HEK293 (cell line): ENCODE measurements around the gene TAF15.

ENCODE experiments used
- CTCF ChIA-PET: fragments of 350-600 bp; formaldehyde crosslinking; extraction: SDS; loops from one replicate; lab custom pipeline; 2021; ENCODE audit warnings: antibody characterized with exemption; lab: Yijun Ruan, JAX
- POLR2A ChIA-PET: fragments of 300-600 bp; formaldehyde crosslinking; extraction: SDS; loops from one replicate; lab custom pipeline; 2020; ENCODE audit warnings: antibody characterized with exemption, inconsistent platforms; lab: Yijun Ruan, JAX
- H3K27ac ChIP-seq: fragments of 200-500 bp; sonication (Bioruptor generic); 2 replicates; pipeline ENCODE4 v1.5.1; 2014; ENCODE audit warnings: low read depth, low read length, control low read depth, inconsistent platforms; ENCODE audit errors: extremely low read depth
- H3K36me3 ChIP-seq, 2 experiments: fragments of 200-500 bp in 1 of 2; sonication (Bioruptor generic) in 1 of 2; 1 replicate in 1 of 2; 2 replicates in 1 of 2; pipeline ENCODE4 v1.5.1; 2014 to 2017; ENCODE audit warnings: inconsistent platforms in 2 of 2, low read length in 2 of 2; ENCODE audit not compliant: control insufficient read depth in 2 of 2, insufficient read depth in 1 of 2
- H3K4me1 ChIP-seq: fragments of 200-500 bp; sonication (Bioruptor generic); 2 replicates; pipeline ENCODE4 v1.5.1; 2014; ENCODE audit warnings: mild to moderate bottlenecking, low read length, inconsistent platforms; ENCODE audit not compliant: control insufficient read depth, insufficient read depth
- H3K4me3 ChIP-seq: 2 replicates; pipeline ENCODE4 v1.5.1; 2011; ENCODE audit warnings: low read depth, mild to moderate bottlenecking, control low read depth, low read length, moderate library complexity
- H3K9me3 ChIP-seq: fragments of 200-500 bp; sonication (Bioruptor generic); 2 replicates; pipeline ENCODE4 v1.5.1; 2014; ENCODE audit warnings: low read depth, low read length, inconsistent platforms; ENCODE audit not compliant: control insufficient read depth, insufficient read depth
- EGR2 ChIP-seq: fragments of 450-650 bp; formaldehyde crosslinking; IDR thresholded peaks from 2 replicates; pipeline ENCODE4 v1.5.1; 2016; ENCODE audit warnings: low read depth, missing biosample characterization, missing genetic modification characterization
- FEZF1 ChIP-seq: fragments of 450-650 bp; formaldehyde crosslinking; IDR thresholded peaks from 2 replicates; pipeline ENCODE4 v1.5.1; 2016; ENCODE audit warnings: missing biosample characterization, missing genetic modification characterization
- KLF10 ChIP-seq: fragments of 450-650 bp; IDR thresholded peaks from 2 replicates; pipeline ENCODE4 v1.5.1; 2018; ENCODE audit warnings: missing biosample characterization, mild to moderate bottlenecking, missing genetic modification characterization
- KLF9 ChIP-seq: fragments of 450-650 bp; formaldehyde crosslinking; IDR thresholded peaks from 2 replicates; pipeline ENCODE4 v1.5.1; 2016; ENCODE audit warnings: missing biosample characterization, missing genetic modification characterization, low read depth
- MZF1 ChIP-seq: fragments of 450-650 bp; formaldehyde crosslinking; IDR thresholded peaks from 2 replicates; pipeline ENCODE4 v1.5.1; 2017; ENCODE audit warnings: missing biosample characterization, missing genetic modification characterization, borderline replicate concordance
- SCRT1 ChIP-seq: fragments of 450-650 bp; formaldehyde crosslinking; IDR thresholded peaks from 2 replicates; pipeline ENCODE4 v1.5.1; 2016; ENCODE audit warnings: missing biosample characterization, missing genetic modification characterization, borderline replicate concordance
- SP3 ChIP-seq: fragments of 450-650 bp; formaldehyde crosslinking; IDR thresholded peaks from 2 replicates; pipeline ENCODE4 v1.5.1; 2016; ENCODE audit warnings: missing biosample characterization, missing genetic modification characterization
- ZFHX2 ChIP-seq: fragments of 450-650 bp; formaldehyde crosslinking; conservative IDR thresholded peaks from 2 replicates; pipeline ENCODE4 v1.5.1; 2016; ENCODE audit warnings: missing biosample characterization, missing genetic modification characterization
- ZFP37 ChIP-seq: fragments of 450-650 bp; formaldehyde crosslinking; IDR thresholded peaks from 2 replicates; pipeline ENCODE4 v1.5.1; 2016; ENCODE audit warnings: missing biosample characterization, missing genetic modification characterization
- ZNF132 ChIP-seq: fragments of 450-650 bp; formaldehyde crosslinking; IDR thresholded peaks from 2 replicates; pipeline ENCODE4 v1.5.1; 2017; ENCODE audit warnings: missing biosample characterization, missing genetic modification characterization, borderline replicate concordance
- ZNF146 ChIP-seq: fragments of 450-650 bp; formaldehyde crosslinking; IDR thresholded peaks from 2 replicates; pipeline ENCODE4 v1.5.1; 2016; ENCODE audit warnings: missing biosample characterization, missing genetic modification characterization
- ZNF155 ChIP-seq: fragments of 450-650 bp; formaldehyde crosslinking; IDR thresholded peaks from 2 replicates; pipeline ENCODE4 v1.5.1; 2016; ENCODE audit warnings: missing biosample characterization, missing genetic modification characterization
- ZNF16 ChIP-seq: fragments of 450-650 bp; formaldehyde crosslinking; IDR thresholded peaks from 2 replicates; pipeline ENCODE4 v1.5.1; 2016; ENCODE audit warnings: low read depth, missing biosample characterization, missing genetic modification characterization
- ZNF184 ChIP-seq: fragments of 450-650 bp; IDR thresholded peaks from 2 replicates; pipeline ENCODE4 v1.5.1; 2018; ENCODE audit warnings: missing biosample characterization, mild to moderate bottlenecking, missing genetic modification characterization
- ZNF239 ChIP-seq: fragments of 450-650 bp; formaldehyde crosslinking; IDR thresholded peaks from 2 replicates; pipeline ENCODE4 v1.5.1; 2016; ENCODE audit warnings: missing biosample characterization, missing genetic modification characterization
- ZNF24 ChIP-seq: fragments of 450-650 bp; formaldehyde crosslinking; IDR thresholded peaks from 2 replicates; pipeline ENCODE4 v1.5.1; 2016; ENCODE audit warnings: missing biosample characterization, missing genetic modification characterization
- ZNF335 ChIP-seq: fragments of 450-650 bp; formaldehyde crosslinking; conservative IDR thresholded peaks from 2 replicates; pipeline ENCODE4 v1.5.1; 2016; ENCODE audit warnings: missing biosample characterization, missing genetic modification characterization
- ZNF350 ChIP-seq: fragments of 450-650 bp; formaldehyde crosslinking; IDR thresholded peaks from 2 replicates; pipeline ENCODE4 v1.5.0; 2017; ENCODE audit warnings: missing biosample characterization, mild to moderate bottlenecking, missing genetic modification characterization
- ZNF391 ChIP-seq: fragments of 450-650 bp; formaldehyde crosslinking; IDR thresholded peaks from 2 replicates; pipeline ENCODE4 v1.5.1; 2016; ENCODE audit warnings: low read depth, missing biosample characterization, missing genetic modification characterization, borderline replicate concordance
- ZNF433 ChIP-seq: fragments of 450-650 bp; formaldehyde crosslinking; IDR thresholded peaks from 2 replicates; pipeline ENCODE4 v1.5.1; 2016; ENCODE audit warnings: missing biosample characterization, missing genetic modification characterization, low read depth
- ZNF501 ChIP-seq: fragments of 450-650 bp; formaldehyde crosslinking; IDR thresholded peaks from 2 replicates; pipeline ENCODE4 v1.5.1; 2016; ENCODE audit warnings: missing biosample characterization, missing genetic modification characterization
- ZNF610 ChIP-seq: fragments of 450-650 bp; formaldehyde crosslinking; IDR thresholded peaks from 2 replicates; pipeline ENCODE4 v1.5.1; 2016; ENCODE audit warnings: missing biosample characterization, missing genetic modification characterization, borderline replicate concordance
- ZNF624 ChIP-seq: fragments of 450-650 bp; formaldehyde crosslinking; IDR thresholded peaks from 2 replicates; pipeline ENCODE4 v1.5.1; 2017; ENCODE audit warnings: missing biosample characterization, missing genetic modification characterization
- ZNF626 ChIP-seq: fragments of 450-650 bp; sonication (Bioruptor Pico); formaldehyde crosslinking; IDR thresholded peaks from 2 replicates; pipeline ENCODE4 v1.5.1; 2018; ENCODE audit warnings: missing biosample characterization, missing genetic modification characterization, inconsistent platforms
- ZNF629 ChIP-seq: fragments of 450-650 bp; formaldehyde crosslinking; IDR thresholded peaks from 2 replicates; pipeline ENCODE4 v1.5.1; 2017; ENCODE audit warnings: missing biosample characterization, missing genetic modification characterization
- ZNF777 ChIP-seq: fragments of 450-650 bp; formaldehyde crosslinking; IDR thresholded peaks from 2 replicates; pipeline ENCODE4 v1.5.1; 2017; ENCODE audit warnings: missing biosample characterization, missing genetic modification characterization, borderline replicate concordance
- ZNF843 ChIP-seq: fragments of 450-650 bp; formaldehyde crosslinking; IDR thresholded peaks from 2 replicates; pipeline ENCODE4 v1.5.1; 2016; ENCODE audit warnings: missing biosample characterization, missing genetic modification characterization
- TF ChIP-seq, protein P1 (sequence below): fragments of 450-650 bp; formaldehyde crosslinking; IDR thresholded peaks from 2 replicates; pipeline ENCODE4 v1.5.1; 2016; ENCODE audit warnings: missing biosample characterization, missing genetic modification characterization
- TF ChIP-seq, protein P2 (sequence below): fragments of 450-650 bp; formaldehyde crosslinking; IDR thresholded peaks from 2 replicates; pipeline ENCODE4 v1.5.1; 2016; ENCODE audit warnings: missing biosample characterization, missing genetic modification characterization

Gene TAF15

DNA sequence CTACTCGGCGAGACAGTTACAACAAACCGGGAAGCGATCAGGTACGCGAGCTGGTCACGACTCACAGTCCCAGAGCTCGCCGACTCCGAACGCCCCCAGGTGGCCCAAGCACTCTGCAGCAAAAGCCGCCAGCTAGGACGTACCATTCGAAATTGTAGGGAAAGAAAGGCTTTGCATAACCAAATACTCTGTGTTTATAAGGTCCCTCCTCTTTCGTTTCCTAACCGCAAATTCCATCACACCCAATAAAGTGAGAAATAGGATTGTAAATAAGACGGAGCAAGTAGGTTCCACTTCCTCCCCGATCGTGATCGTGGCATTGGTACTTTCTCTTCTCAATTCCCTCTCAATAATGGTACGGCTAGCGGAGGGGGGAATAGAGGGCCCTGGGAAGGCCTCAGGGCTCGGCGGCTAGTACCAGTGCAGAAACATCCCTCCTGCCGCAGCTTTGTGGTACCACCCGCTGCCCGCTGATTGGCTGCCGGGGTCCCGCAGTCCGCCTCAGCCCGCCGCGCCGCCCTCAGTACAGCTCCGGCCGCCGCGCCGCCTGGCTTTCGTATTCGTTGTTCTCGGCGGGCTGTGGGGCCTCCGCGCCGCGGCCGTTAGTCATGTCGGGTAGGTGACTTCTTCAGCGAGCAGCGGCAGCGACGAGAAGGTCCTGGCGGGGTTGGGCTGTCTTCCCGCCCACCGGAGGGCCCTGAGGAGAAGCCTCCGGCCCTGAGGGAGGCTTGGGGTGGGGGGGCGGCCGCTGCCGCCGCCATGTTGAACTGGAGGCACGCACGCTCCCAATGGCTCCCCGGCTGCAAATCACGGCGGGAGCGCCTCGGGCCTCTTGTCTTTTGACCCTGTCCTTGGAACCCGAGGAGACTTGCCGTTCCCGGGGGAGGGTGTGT is at the start of gene TAF15 (continued):
- TF ChIP-seq ZNF626 (tag by site-specific recombination) = no peak
- peak; percentile 70; the same call in 1 of the 2 replicates for TF ChIP-seq ZNF610 (tag by site-specific recombination)

DNA sequence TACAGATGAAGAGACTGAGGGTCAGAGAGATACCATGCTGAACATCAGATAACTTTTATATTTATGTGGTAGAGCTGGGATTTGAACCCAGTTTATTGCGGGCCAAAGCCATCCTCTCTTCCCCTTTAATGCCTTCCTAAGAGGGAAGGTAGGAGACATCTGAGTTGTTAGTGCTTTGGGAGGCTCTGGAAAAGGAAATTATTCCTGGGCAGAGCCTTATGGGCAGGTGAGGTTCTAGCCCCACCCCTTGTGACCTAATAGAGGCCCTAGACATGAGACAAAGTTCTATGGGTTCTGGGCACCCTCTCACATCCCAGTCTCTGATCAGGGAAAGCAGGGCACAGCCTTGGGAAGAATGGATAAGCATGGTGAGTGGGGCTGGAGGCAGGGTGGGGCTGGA is 48.7 kb upstream of the TAF15 start, which contains the start of gene C17orf50:
Gene C17orf50, plus strand, starts transcription at position 301 of the 400 bp plus-strand sequence. Its CDS starts 55 bp downstream, at position 356.
- no peak within 1 kb of the TSS for H3K27ac ChIP-seq
- no peaks in the 10 kb centered on the region for H3K36me3 ChIP-seq
- ChIA-PET CTCF (interaction anchor here (0.7 to 3.4 kb wide), 5 partner anchors 13 to 372 kb away, joined by 3 to 20 read pairs (median 6); partner anchors contain the start of gene SLFN12L), POLR2A (no interaction called here)
- TF ChIP-seq EGR2 (no peak), ZNF391 (no peak), ZNF239 (tag by site-specific recombination) (no peak), ZNF629 (tag by site-specific recombination) (no peak), ZNF777 (tag by site-specific recombination) (no peak), ZNF626 (tag by site-specific recombination) (no peak), ZNF146 (tag by site-specific recombination) (no peak), ZNF843 (tag by site-specific recombination) (no peak), SCRT1 (tag by site-specific recombination) (no peak), ZNF501 (tag by site-specific recombination) (no peak), ZNF16 (tag by site-specific recombination) (no peak), ZNF132 (tag by site-specific recombination) (no peak), FEZF1 (tag by site-specific recombination) (no peak), ZFP37 (tag by site-specific recombination) (no peak), SP3 (tag by site-specific recombination) (no peak)
- H3K9me3 ChIP-seq = no peaks in the 10 kb centered on the region
- no peak within 1 kb of the TSS for H3K4me3 ChIP-seq
- H3K4me1 ChIP-seq = no peaks in the 10 kb centered on the region; the same call in 1 of the 2 replicates

DNA sequence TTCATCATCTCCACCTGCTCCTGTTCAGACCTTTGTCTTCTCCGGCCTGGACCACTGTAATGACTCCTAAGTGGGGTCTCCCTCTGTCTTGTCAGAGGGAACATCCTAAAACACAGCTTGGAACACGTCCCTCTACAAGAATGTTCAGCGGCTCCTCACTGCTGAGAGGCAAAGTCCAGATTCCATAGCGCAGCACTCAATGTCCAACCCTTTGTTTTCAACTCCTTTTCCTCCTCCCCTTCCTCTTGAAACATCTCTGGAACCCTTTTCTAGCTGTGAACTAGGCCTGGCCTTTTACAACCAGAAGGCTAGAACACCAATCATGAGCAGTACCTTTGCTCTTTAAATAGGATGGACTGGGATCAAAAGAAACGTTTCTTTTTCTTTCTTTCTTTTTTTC is 47.7 kb upstream of the TAF15 start:
- no peak for TF ChIP-seq ZNF433
- POLR2A ChIA-PET = interaction anchor here (0.6 to 1.3 kb wide), 2 partner anchors 48 to 1092 kb away, joined by 8 read pairs; partner anchors contain the start of gene TAF15
- Histone ChIP-seq H3K4me3 (no peak overlapping the region), H3K36me3 (no peaks in the 10 kb centered on the region), H3K4me1 (no peaks in the 10 kb centered on the region; the same call in 1 of the 2 replicates), H3K27ac (no peak overlapping the region), H3K9me3 (no peaks in the 10 kb centered on the region)
- CTCF ChIA-PET = interaction anchor here (0.5 to 3.1 kb wide), 8 partner anchors 9 to 780 kb away, joined by 3 to 20 read pairs (median 3); partner anchors contain the start of gene SLFN12L

DNA sequence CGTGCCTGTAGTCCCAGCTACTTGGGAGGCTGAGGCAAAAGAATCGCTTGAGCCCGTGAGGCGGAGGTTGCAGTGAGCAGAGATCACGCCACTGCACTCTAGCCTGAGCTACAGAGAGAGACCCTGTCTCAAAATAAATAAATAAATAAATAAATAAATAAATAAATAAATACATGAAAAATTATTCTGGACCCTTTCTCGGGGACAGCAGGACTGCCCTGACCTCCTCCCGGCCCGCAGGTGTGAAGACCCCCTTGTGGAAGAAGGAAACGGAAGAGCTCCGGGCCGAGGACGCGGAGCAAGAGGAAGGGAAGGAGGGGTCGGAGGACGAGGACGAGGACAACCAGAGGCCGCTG is 45.5 kb upstream of the TAF15 start:
- no peaks in the 10 kb centered on the region; the same call in 1 of the 2 replicates for H3K4me1 ChIP-seq
- ChIA-PET POLR2A (interaction anchor here (0.7 to 2.5 kb wide), 13 partner anchors 18 to 185 kb away, joined by 3 to 85 read pairs (median 7); partner anchors contain the start of genes MMP28, PEX12, RASL10B and RDM1), CTCF (interaction anchor here (0.6 to 6.2 kb wide), 71 partner anchors 8 to 1182 kb away, joined by 3 to 118 read pairs (median 5); partner anchors contain the start of genes AP2B1, GAS2L2, LIG3 and MMP28)
- H3K27ac ChIP-seq = no peak overlapping the region
- H3K9me3 ChIP-seq = no peaks in the 10 kb centered on the region
- H3K4me3 ChIP-seq = peak overlapping the region; percentile 9
- H3K36me3 ChIP-seq = no peaks in the 10 kb centered on the region
- TF ChIP-seq ZFHX2 (no peak), ZNF624 (tag by site-specific recombination) (no peak), ZNF350 (no peak), ZNF335 (tag by site-specific recombination) (no peak), KLF9 (tag by site-specific recombination) (no peak), ZNF184 (tag by site-specific recombination) (no peak), KLF10 (no peak), ZNF24 (0 out of 2 replicates have a peak, but pooled peaks have one; percentile 17), ZNF155 (tag by site-specific recombination) (peak; percentile 66; the same call in 1 of the 2 replicates), MZF1 (tag by site-specific recombination) (no peak; the same call in 1 of the 2 replicates), ZFP37 (tag by site-specific recombination) (peak; percentile 88)
- TF ChIP-seq, protein P1, sequence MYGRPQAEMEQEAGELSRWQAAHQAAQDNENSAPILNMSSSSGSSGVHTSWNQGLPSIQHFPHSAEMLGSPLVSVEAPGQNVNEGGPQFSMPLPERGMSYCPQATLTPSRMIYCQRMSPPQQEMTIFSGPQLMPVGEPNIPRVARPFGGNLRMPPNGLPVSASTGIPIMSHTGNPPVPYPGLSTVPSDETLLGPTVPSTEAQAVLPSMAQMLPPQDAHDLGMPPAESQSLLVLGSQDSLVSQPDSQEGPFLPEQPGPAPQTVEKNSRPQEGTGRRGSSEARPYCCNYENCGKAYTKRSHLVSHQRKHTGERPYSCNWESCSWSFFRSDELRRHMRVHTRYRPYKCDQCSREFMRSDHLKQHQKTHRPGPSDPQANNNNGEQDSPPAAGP = no peak
- TF ChIP-seq, protein P2, sequence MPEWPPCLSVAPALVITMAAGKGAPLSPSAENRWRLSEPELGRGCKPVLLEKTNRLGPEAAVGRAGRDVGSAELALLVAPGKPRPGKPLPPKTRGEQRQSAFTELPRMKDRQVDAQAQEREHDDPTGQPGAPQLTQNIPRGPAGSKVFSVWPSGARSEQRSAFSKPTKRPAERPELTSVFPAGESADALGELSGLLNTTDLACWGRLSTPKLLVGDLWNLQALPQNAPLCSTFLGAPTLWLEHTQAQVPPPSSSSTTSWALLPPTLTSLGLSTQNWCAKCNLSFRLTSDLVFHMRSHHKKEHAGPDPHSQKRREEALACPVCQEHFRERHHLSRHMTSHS (tag by site-specific recombination) = no peak
